ENCODE measurements around the gene PRICKLE1. TPM values are rescaled to one million over a fixed set of nuclear protein-coding genes. Genes with fewer than 3 reads are reported as not detected.

The PRICKLE1 gene
- total and polyA plus RNA-seq, 10 of the 15 experiments (the other 5 are each of a cell fraction or from before 2014, with no cell fraction given): 0.47 to 2.8 (median 0.86) TPM

GRCh38 chr12:42482748-42483520 lies 106.6 kb downstream of the PRICKLE1 start:
- CTCF ChIA-PET: interaction anchor here (0.6 to 11.2 kb wide), 16 partner anchors 9 to 854 kb away, joined by 3 to 117 read pairs (median 6); no protein-coding TSS in a partner anchor
- no peaks in the 10 kb centered on the region for H3K79me2 ChIP-seq (ENCODE audit: control insufficient read depth, insufficient read depth, low read length)
- intact Hi-C loops (cut with micrococcal nuclease; ENCODE audit: unreplicated experiment) (loop anchor here (1.0 to 10.0 kb wide), 5 partner anchors 86 to 856 kb away; no protein-coding TSS in a partner anchor), in situ Hi-C loops (cut with MboI) (loop anchor here (5.0 to 10.0 kb wide), 2 partner anchors 792 to 854 kb away; no protein-coding TSS in a partner anchor)
- BruUV-seq (replicated peaks): no TSS peak
- peak overlapping the region; percentile 73 for H3K4me3 ChIP-seq
- peaks cover 0 to 6% of the 10 kb centered on the region in 2 experiments; a peak in 1 of 4 replicates for H3K27me3 ChIP-seq (replicated peaks in 1 of 2; ENCODE audit: control insufficient read depth in 2 of 2, insufficient read depth in 2 of 2, low read length in 1 of 2)
- peak overlapping the region; percentile 32; the same call in 1 of the 2 replicates for H3K9ac ChIP-seq (ENCODE audit: control insufficient read depth, insufficient read depth, low read length)
- peaks cover 9% of the 10 kb centered on the region for H3K4me1 ChIP-seq (ENCODE audit: control insufficient read depth, insufficient read depth, low read length)
- 4% methylated on average over 76 of the region's 83 CpGs for WGBS (ENCODE audit: insufficient coverage, insufficient replicate concordance, low lambda C conversion rate, missing lambda C conversion rate)
- RAD21 ChIA-PET (ENCODE audit: unreplicated experiment): interaction anchor here (0.5 to 4.5 kb wide), 12 partner anchors 14 to 1811 kb away, joined by 3 to 38 read pairs (median 4); no protein-coding TSS in a partner anchor
- H4K20me1 ChIP-seq (ENCODE audit: control insufficient read depth, insufficient read depth): no peaks in the 10 kb centered on the region
- POLR2A ChIA-PET: interaction anchor here (0.6 to 0.8 kb wide), 2 partner anchors 11 to 1103 kb away, joined by 3 to 6 read pairs; no protein-coding TSS in a partner anchor
- ATAC-seq: peak; percentile 95
- SMC1A ChIA-PET (ENCODE audit: uncharacterized antibody, unreplicated experiment): interaction anchor here (0.7 to 6.0 kb wide), 7 partner anchors 9 to 809 kb away, joined by 3 to 49 read pairs (median 4); no protein-coding TSS in a partner anchor
- DNase-seq (ENCODE audit: low read depth, low spot score): no peak
- H3K27ac ChIP-seq (ENCODE audit: control insufficient read depth, insufficient read depth): no peak overlapping the region
- H3K36me3 ChIP-seq (ENCODE audit: control insufficient read depth in 2 of 2, insufficient read depth in 2 of 2, low read length in 1 of 2): no peaks in the 10 kb centered on the region
- no peaks in the 10 kb centered on the region for H3K9me3 ChIP-seq (replicated peaks; ENCODE audit: control insufficient read depth, insufficient read depth, low read length)
- no peak for FAIRE-seq
- peak overlapping the region; percentile 92 for H2AFZ ChIP-seq (ENCODE audit: control insufficient read depth, low read depth, low read length)
- peak overlapping the region; percentile 100 for H3K4me2 ChIP-seq (ENCODE audit: control insufficient read depth, insufficient read depth)
- peak; percentile 68; the same call in 1 of the 2 replicates for TF ChIP-seq SMC3 (IDR thresholded peaks at IDR 0.05; ENCODE audit: borderline replicate concordance, low read length)
- TF ChIP-seq BHLHE40 (IDR thresholded peaks at IDR 0.05; ENCODE audit: borderline replicate concordance in 1 of 2, low read depth in 2 of 2, low read length in 1 of 2): peak in 1 of 2 experiments; percentile 9; a peak in 1 of 4 replicates
- TF ChIP-seq SMARCA5 (IDR thresholded peaks at IDR 0.05): peak; percentile 94
- TF ChIP-seq ZNF592 (IDR thresholded peaks at IDR 0.05): no peak
- peak; percentile 85 for TF ChIP-seq RAD21 (IDR thresholded peaks at IDR 0.05; ENCODE audit: insufficient read depth, low read depth, low read length)
- TF ChIP-seq YY1 (IDR thresholded peaks at IDR 0.05; ENCODE audit: low read depth, low read length): peak; percentile 70
- peak; percentile 79 to 96 (median 82) for TF ChIP-seq CTCF (IDR thresholded peaks at IDR 0.05 in 2 of 3, conservative IDR thresholded peaks at IDR 0.05 in 1 of 3; ENCODE audit: control insufficient read depth in 2 of 3, extremely low read depth in 1 of 3, insufficient read depth in 1 of 3, low read depth in 3 of 3, low read length in 3 of 3)
- no peak for TF ChIP-seq ZZZ3 (IDR thresholded peaks at IDR 0.05; ENCODE audit: control insufficient read depth, insufficient read length, low read depth)
- peak; percentile 71 for TF ChIP-seq GATAD2B (conservative IDR thresholded peaks at IDR 0.05; ENCODE audit: low read depth)
- TF ChIP-seq DPF2 (IDR thresholded peaks at IDR 0.05): 0 out of 2 replicates have a peak, but pooled peaks have one; percentile 48
- no peak for TF ChIP-seq RELB (IDR thresholded peaks at IDR 0.05; ENCODE audit: low read depth)

All from GM12878 (cell line).